Effector memory CD8-positive, alpha-beta T cell (primary cell): ENCODE measurements around the gene CFAP210.
"Not testable (repeated sequence)": the region's sequence is repeated elsewhere in the genome, so short reads cannot be mapped to it uniquely, and the experiment has no call there.

Experiments
- ATAC-seq: fragments of 150-1000 bp; cut with Tn5 transposase; replicated peaks from 2 replicates; pipeline ENCODE4 v1.10.0; 2021; ENCODE audit warnings: mild to moderate bottlenecking, moderate library complexity
- DNase-seq, 3 experiments: peaks; one replicate each; pipeline ENCODE4 v3.0.0; 2021
- H3K27ac Mint-ChIP-seq, 2 donors: one replicate each; pipeline ENCODE4 v1.8.0; 2022; ENCODE audit warnings: mild to moderate bottlenecking in 2 of 2, mixed read lengths in 2 of 2, moderate library complexity in 2 of 2
- H3K27me3 Mint-ChIP-seq, 2 donors: one replicate each; pipeline ENCODE4 v1.8.0; 2022; ENCODE audit warnings: mixed read lengths in 2 of 2
- H3K36me3 Mint-ChIP-seq: one replicate; pipeline ENCODE4 v1.8.0; 2022; ENCODE audit warnings: mild to moderate bottlenecking, moderate library complexity, mixed read lengths; ENCODE audit not compliant: insufficient read depth
- H3K4me1 Mint-ChIP-seq, 2 donors: one replicate each; pipeline ENCODE4 v1.8.0; 2022; ENCODE audit warnings: low read depth in 2 of 2, mixed read lengths in 2 of 2
- H3K4me3 Mint-ChIP-seq, 2 donors: one replicate each; pipeline ENCODE4 v1.8.0; 2022; ENCODE audit warnings: mild to moderate bottlenecking in 2 of 2, mixed read lengths in 2 of 2, moderate library complexity in 2 of 2
- H3K9me3 Mint-ChIP-seq, 2 donors: one replicate each; pipeline ENCODE4 v1.8.0; 2022; ENCODE audit warnings: mixed read lengths in 2 of 2

The CFAP210 gene

DNA sequence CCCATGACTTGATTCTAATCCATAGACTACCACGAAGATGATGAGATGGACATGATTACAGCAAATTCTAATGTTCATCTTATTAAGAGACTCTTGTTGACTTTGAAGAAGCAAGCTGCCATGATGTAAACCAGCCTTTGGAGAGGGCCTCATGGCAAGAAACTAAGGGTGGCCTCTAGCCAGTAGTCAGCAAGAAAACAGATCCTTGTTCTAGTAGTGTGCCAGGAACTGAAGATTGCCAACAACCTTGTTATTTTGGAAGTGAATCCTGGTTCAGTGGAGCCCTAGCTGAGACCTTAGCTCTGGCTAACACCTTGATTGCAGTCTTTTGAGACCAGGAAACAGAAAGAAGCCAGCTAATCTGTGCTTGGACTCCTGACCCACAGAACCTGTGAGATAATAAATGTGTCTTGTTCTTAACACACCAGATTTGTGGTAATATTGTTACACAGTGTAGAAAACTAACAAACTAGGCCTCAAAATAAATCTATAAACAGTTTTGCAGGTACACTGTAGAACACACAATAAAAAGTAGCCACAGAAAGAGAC lies 10.0 kb upstream of the CFAP210 start:
- Mint-ChIP-seq H3K36me3 (peaks cover 3% of the 10 kb centered on the region), H3K9me3 (no peaks in the 10 kb centered on the region), H3K4me3 (no peak overlapping the region), H3K27ac (peak overlapping the region in 1 of 2 donors; percentile 44), H3K27me3 (no peaks in the 10 kb centered on the region), H3K4me1 (peaks cover 0 to 5% of the 10 kb centered on the region in 2 donors)
- no peak for DNase-seq
- ATAC-seq = no peak

DNA sequence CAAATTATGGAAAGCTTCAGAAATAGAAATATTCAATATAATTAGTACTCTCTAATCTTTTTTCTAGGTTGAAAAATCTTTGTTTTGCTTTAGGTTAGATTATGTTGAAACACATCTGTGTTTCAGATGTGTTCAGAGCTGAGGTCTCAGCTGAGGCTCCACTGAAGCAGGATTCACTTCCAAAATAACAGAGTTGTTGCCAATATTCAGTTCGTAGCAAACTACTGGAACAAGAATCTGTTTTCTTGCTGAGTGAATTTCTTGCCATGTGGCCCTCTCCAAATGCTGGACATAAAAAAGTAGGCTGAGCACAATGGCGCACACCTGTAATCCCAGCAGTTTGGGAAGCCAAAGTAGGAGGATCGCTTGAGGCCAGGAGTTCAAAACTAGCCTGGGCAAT lies 8.8 kb upstream of the CFAP210 start:
- no peak for DNase-seq
- no peaks in the 10 kb centered on the region for H3K27me3 Mint-ChIP-seq
- peaks cover 0 to 5% of the 10 kb centered on the region in 2 donors for H3K4me1 Mint-ChIP-seq
- no peaks in the 10 kb centered on the region for H3K9me3 Mint-ChIP-seq
- H3K27ac Mint-ChIP-seq = no peak overlapping the region
- no peak for ATAC-seq
- peaks cover 7% of the 10 kb centered on the region for H3K36me3 Mint-ChIP-seq
- no peak overlapping the region for H3K4me3 Mint-ChIP-seq

DNA sequence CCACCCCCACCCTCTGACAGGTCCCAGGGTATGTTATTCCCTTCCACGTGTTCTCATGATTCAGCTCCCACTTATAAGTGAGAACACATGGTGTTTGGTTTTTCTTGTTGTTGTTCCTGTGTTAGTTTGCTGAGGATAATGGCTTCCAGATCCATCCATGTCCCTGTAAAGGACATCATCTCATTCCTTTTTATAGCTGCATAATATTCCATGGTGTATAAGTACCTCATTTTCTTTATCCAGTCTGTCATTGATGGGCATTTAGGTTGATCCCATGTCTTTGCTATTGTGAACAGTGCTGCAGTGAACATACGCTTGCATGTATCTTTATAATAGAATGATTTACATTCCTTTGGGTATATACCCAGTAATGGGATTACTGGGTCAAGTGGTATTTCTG lies 5.0 kb upstream of the CFAP210 start:
- not testable (repeated sequence) for DNase-seq, H3K4me3 Mint-ChIP-seq, H3K27ac Mint-ChIP-seq, ATAC-seq, H3K9me3 Mint-ChIP-seq, H3K27me3 Mint-ChIP-seq
- Mint-ChIP-seq H3K36me3 (peaks cover 11% of the 10 kb centered on the region), H3K4me1 (peaks cover 1 to 10% of the 10 kb centered on the region in 2 donors)

DNA sequence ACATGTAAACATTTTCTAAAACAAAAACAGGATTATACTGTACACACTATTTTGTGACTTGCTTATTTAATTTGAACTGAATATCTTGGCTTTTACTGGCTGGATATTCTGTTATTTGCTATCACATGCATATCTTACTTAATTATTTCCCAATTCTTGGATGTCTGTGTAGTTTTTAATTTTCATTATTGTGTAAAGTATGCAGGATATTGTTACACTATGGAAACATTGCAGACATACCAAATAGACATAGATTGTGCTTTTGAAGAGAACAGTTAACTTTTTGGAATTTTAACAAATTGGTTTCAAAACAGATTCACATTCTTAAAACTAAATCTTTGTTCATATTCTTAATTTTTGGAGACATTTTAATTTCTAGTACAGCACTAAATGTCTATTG lies 2.2 kb upstream of the CFAP210 start:
- Mint-ChIP-seq H3K4me1 (peaks cover 4 to 19% of the 10 kb centered on the region in 2 donors), H3K27ac (no peak overlapping the region), H3K9me3 (peaks cover 0 to under 1% of the 10 kb centered on the region in 2 donors), H3K4me3 (no peak overlapping the region), H3K36me3 (peaks cover 34% of the 10 kb centered on the region), H3K27me3 (no peaks in the 10 kb centered on the region)
- ATAC-seq (no peak), DNase-seq (no peak)

DNA sequence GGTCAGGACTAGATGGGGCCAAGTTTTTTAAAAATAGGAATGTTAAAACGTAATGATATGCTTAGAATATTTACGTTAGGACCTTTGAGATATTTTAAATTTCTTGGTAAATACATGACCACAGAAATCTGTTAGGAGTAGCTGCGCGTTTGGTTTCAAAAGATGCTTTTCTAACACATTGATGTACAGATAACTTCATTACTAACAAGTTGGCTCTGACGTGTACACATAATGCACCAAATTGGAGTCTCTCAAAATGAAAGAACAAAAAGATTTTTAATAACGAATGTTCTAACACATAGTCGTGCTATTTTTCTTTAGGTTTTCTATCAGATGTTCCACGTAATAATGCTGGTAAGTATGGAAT lies 672 bp upstream of the CFAP210 start:
- Mint-ChIP-seq H3K27ac (peak overlapping the region; percentile 99 to 100), H3K4me1 (peaks cover 4 to 19% of the 10 kb centered on the region in 2 donors), H3K4me3 (peak overlapping the region; percentile 87 to 97), H3K36me3 (peaks cover 35% of the 10 kb centered on the region), H3K9me3 (peaks cover 0 to 6% of the 10 kb centered on the region in 2 donors), H3K27me3 (no peaks in the 10 kb centered on the region)
- no peak for DNase-seq
- no peak for ATAC-seq

DNA sequence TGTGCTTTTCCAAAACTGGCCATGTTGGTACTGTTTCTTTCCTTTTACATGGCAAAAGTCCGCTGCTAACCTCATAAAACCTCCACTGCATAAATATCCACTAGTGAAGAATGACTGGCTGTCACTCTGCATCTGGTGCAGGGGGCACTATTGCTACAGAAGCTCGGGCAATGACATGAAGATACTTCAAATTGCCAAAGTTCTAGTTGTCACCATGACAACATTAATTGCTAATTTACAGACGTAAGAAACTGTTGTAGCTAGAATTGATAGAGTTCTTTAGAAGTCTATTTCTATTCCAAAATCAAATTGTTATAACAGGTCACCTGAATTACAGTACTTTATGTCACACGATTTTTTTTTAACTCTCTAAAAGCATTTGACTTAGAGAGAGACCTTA lies 845 bp downstream of the CFAP210 start:
- peaks cover 31% of the 10 kb centered on the region for H3K36me3 Mint-ChIP-seq
- peaks cover 0 to 6% of the 10 kb centered on the region in 2 donors for H3K9me3 Mint-ChIP-seq
- DNase-seq (peak in 1 of 3 experiments; percentile 26), ATAC-seq (no peak)
- peaks cover 4 to 14% of the 10 kb centered on the region in 2 donors for H3K4me1 Mint-ChIP-seq
- H3K4me3 Mint-ChIP-seq = peak overlapping the region; percentile 87 to 97
- no peaks in the 10 kb centered on the region for H3K27me3 Mint-ChIP-seq
- H3K27ac Mint-ChIP-seq = peak overlapping the region; percentile 99 to 100

DNA sequence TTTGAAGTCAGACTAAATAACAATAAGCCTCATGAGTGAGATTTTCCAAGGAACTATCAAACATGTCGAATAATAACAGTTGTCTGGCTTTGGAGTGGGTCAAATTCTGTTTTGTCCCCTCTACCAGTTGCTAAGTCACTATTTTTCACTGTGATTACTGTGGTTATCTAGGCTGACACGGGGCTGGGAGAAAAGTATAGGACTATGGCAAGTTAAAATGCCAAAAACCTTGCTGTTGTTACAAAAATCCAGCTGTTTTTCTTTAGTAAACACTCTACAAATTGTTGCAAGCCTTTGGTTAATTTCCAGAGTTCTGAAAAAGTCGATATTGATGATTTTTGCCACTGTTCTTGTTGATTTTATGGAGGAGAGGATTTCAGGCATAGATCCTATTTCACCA lies 1.5 kb downstream of the CFAP210 start:
- H3K36me3 Mint-ChIP-seq = peaks cover 32% of the 10 kb centered on the region
- ATAC-seq (no peak), DNase-seq (no peak)
- H3K27ac Mint-ChIP-seq = peak overlapping the region in 1 of 2 donors; percentile 99
- H3K4me1 Mint-ChIP-seq = peaks cover 4 to 14% of the 10 kb centered on the region in 2 donors
- peaks cover 0 to 6% of the 10 kb centered on the region in 2 donors for H3K9me3 Mint-ChIP-seq
- H3K27me3 Mint-ChIP-seq = no peaks in the 10 kb centered on the region
- H3K4me3 Mint-ChIP-seq = no peak overlapping the region

DNA sequence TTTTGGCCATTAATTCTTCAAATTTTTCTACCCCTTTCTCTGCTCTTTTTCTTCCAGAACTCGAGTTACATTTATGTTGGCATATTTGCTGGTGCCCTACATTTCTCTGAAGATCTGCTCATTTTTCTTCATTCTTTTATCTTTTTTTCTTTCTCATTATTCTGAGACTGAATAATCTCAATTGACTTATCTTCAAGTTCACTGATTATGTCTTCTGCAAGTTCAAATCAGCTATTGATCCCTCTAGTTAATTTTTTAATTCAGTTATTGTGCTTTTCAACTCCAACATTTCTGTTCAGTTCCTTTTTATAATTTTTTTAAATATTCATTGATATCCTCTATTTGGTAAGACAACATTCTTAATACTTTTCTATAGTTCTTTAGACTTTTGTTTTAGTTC lies 3.2 kb downstream of the CFAP210 start:
- DNase-seq (no peak), ATAC-seq (no peak)
- Mint-ChIP-seq H3K27me3 (no peaks in the 10 kb centered on the region), H3K9me3 (peaks cover 0 to 6% of the 10 kb centered on the region in 2 donors), H3K4me1 (peaks cover 4 to 14% of the 10 kb centered on the region in 2 donors), H3K4me3 (peak overlapping the region in 1 of 2 donors; percentile 28), H3K27ac (no peak overlapping the region), H3K36me3 (peaks cover 37% of the 10 kb centered on the region)

DNA sequence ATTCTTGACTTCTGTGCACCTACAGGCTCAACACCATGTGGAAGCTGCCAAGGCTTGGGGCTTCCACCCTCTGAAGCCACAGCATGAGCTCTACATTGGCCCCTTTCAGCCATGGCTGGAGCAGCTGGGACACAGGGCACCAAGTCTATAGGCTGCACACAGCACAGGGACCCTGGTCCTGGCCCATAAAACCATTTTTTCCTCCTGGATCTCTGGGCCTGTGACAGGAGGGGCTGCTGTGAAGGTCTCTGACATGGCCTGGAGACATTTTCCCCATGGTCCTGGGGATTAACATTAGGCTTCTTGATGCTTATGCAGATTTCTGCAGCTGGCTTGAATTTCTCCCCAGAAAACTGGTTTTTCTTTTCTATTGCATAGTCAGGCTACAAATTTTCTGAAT lies 6.3 kb downstream of the CFAP210 start:
- not testable (repeated sequence) for ATAC-seq, DNase-seq, H3K9me3 Mint-ChIP-seq, H3K4me3 Mint-ChIP-seq, H3K27ac Mint-ChIP-seq, H3K27me3 Mint-ChIP-seq
- H3K36me3 Mint-ChIP-seq = peaks cover 23% of the 10 kb centered on the region
- H3K4me1 Mint-ChIP-seq = peaks cover 13 to 16% of the 10 kb centered on the region in 2 donors

DNA sequence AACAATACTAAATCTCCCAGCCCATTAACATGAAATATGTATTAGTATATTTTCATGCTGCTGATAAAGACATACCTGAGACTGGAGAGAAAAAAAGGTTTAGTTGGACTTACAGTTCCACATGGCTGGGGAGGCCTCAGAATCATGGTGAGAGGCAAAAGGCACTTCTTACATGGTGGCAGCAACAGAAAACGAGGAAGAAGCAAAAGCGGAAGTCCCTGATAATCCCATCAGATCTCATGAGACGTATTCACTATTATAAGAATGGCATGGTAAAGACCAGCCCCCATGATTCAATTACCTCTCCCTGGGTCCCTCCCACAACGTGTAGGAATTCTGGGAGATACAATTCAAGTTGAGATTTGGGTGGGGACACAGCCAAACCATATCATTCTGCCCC lies 7.4 kb downstream of the CFAP210 start:
- ATAC-seq, H3K9me3 Mint-ChIP-seq, H3K4me3 Mint-ChIP-seq, H3K27ac Mint-ChIP-seq, H3K27me3 Mint-ChIP-seq, DNase-seq: not testable (repeated sequence)
- peaks cover 17% of the 10 kb centered on the region for H3K36me3 Mint-ChIP-seq
- peaks cover 16 to 24% of the 10 kb centered on the region in 2 donors for H3K4me1 Mint-ChIP-seq

DNA sequence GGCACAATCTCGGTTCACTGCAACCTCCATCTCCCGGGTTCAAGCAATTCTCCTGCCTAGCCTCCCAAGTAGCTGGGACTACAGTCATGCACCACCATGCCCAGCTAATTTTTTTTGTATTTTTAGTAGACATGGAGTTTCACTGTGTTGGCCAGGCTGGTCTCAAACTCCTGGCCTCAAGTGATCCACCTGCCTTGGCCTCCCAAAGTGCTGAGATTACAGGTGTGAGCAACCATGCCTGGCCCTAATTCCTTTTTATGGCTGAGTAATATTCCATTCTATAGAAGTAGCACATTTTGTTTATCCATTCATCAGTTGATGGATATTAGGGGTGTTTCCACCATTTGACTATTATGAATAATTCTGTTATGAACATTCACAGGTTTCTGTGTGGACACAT lies 9.5 kb downstream of the CFAP210 start:
- not testable (repeated sequence) for H3K27me3 Mint-ChIP-seq, DNase-seq, H3K9me3 Mint-ChIP-seq, ATAC-seq, H3K4me3 Mint-ChIP-seq, H3K27ac Mint-ChIP-seq
- Mint-ChIP-seq H3K4me1 (peaks cover 16 to 24% of the 10 kb centered on the region in 2 donors), H3K36me3 (peaks cover 12% of the 10 kb centered on the region)

DNA sequence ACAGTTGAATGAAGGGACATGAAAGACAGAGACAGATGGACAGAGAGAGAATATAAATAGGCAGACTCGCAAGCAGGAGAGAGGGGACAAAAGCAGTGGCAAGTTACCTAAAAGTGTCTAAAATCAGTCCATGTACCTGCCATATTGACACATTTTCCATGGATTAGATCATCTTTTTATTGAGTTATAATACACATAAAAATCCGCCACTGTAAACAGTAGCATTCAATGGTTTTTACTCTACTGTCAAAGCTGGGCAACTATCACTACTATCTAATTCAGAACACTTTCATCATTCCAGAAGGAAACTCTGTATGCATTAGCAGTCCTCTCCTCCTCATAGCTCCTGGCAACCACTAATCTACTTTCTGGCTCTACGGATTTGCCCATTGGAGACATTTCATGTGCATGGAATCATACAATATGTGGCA lies 10.1 kb downstream of the CFAP210 start:
- ATAC-seq = no peak
- peak overlapping the region; percentile 83 to 95 for H3K27ac Mint-ChIP-seq
- peaks cover 12% of the 10 kb centered on the region for H3K36me3 Mint-ChIP-seq
- H3K9me3 Mint-ChIP-seq = no peaks in the 10 kb centered on the region
- no peak for DNase-seq
- peak overlapping the region in 1 of 2 donors; percentile 52 for H3K4me3 Mint-ChIP-seq
- no peaks in the 10 kb centered on the region for H3K27me3 Mint-ChIP-seq
- peaks cover 16 to 24% of the 10 kb centered on the region in 2 donors for H3K4me1 Mint-ChIP-seq

DNA sequence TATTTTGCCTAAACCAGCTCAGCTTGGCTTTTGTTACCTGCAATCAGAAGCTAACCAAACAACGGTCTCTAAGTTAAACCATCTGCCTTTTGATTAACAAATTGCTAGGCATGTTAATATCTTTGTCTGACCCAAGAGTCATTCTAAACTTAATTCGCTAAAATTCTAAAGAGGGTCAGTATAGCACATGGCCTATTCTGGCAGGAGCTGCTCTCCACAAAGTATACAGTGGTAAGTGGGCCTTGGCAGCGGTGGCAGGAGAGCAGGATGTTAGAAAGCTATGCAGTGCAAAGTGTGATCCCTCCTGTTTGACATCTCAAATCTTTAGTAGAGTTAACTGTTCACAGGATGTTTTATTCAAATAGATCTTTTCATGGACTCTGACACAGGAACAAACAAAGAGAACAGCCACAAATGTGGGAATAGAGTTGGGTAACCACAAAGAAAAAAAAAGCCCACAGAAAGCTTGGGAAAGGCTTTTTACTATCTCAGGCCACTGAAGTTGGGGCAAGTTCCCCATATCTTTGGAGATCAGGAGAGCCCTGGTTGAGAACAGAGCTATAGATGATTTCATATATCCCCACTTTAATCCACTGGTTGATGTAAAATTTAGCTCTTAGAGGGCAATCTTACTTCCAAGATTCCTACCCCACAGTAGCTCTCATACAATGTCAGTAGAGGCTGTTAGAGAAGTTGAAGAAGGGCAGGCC lies 10.6 kb downstream of the CFAP210 start:
- ATAC-seq = peak; percentile 52
- H3K4me3 Mint-ChIP-seq = peak overlapping the region; percentile 52 to 56
- H3K27me3 Mint-ChIP-seq = no peaks in the 10 kb centered on the region
- peak overlapping the region; percentile 83 to 95 for H3K27ac Mint-ChIP-seq
- peak in 1 of 3 experiments; percentile 13 for DNase-seq
- H3K9me3 Mint-ChIP-seq = no peaks in the 10 kb centered on the region
- H3K4me1 Mint-ChIP-seq = peaks cover 16 to 24% of the 10 kb centered on the region in 2 donors
- peaks cover 12% of the 10 kb centered on the region for H3K36me3 Mint-ChIP-seq

DNA sequence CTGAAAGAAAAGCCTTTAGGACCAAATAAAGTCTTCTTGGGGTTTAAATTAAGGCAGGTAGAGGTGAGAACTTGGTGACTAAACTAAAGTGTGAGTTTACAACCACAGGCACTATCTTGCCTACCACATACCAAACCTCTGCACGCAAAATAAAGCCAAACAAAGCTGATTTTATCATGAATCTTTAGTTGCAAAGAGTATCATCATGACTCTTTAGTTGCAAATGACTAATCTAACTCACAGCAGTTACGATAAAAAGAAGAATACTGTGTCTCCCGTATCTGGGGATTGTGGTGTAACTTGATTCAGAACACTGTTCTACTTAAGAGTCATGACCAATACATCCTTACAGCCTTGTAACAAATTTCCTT lies 11.2 kb downstream of the CFAP210 start:
- Mint-ChIP-seq H3K27me3 (no peaks in the 10 kb centered on the region), H3K36me3 (peaks cover 13% of the 10 kb centered on the region), H3K4me1 (peaks cover 16 to 24% of the 10 kb centered on the region in 2 donors), H3K4me3 (peak overlapping the region; percentile 52 to 56), H3K27ac (peak overlapping the region; percentile 83 to 95), H3K9me3 (no peaks in the 10 kb centered on the region)
- peak; percentile 17 to 30 (median 26) for DNase-seq
- peak; percentile 86 for ATAC-seq
